Thymus (tissue), 14 donors: Measurements from ENCODE around the gene PCDHAC2. TPM values are rescaled to one million over a fixed set of nuclear protein-coding genes. Genes with fewer than 3 reads are reported as not detected.

Source experiments
- DNase-seq, 9 donors: peaks; one replicate each; pipeline ENCODE4 v3.0.0-alpha.2; 2013; ENCODE audit warnings: low spot score in 9 of 9, low read depth in 6 of 9, missing footprints in 1 of 9
- H3K27ac ChIP-seq, 2 donors: one replicate each; pipeline ENCODE4 v1.5.1; 2013; ENCODE audit warnings: control low read depth in 1 of 2, low read depth in 1 of 2, low read length in 1 of 2, mild to moderate bottlenecking in 1 of 2, moderate library complexity in 1 of 2
- H3K27me3 ChIP-seq, 2 donors: one replicate each; pipeline ENCODE4 v1.5.1; 2013; ENCODE audit warnings: low read length in 1 of 2; ENCODE audit not compliant: control insufficient read depth in 2 of 2, insufficient read depth in 1 of 2
- H3K36me3 ChIP-seq, 2 donors: one replicate each; pipeline ENCODE4 v1.5.1; 2013; ENCODE audit warnings: low read length in 1 of 2, mild to moderate bottlenecking in 1 of 2, moderate library complexity in 1 of 2; ENCODE audit not compliant: control insufficient read depth in 2 of 2, insufficient read depth in 2 of 2
- H3K4me1 ChIP-seq, 2 donors: one replicate each; pipeline ENCODE4 v1.5.1; 2013; ENCODE audit warnings: low read length in 2 of 2; ENCODE audit not compliant: control insufficient read depth in 2 of 2, insufficient read depth in 2 of 2
- H3K4me3 ChIP-seq, 2 donors: one replicate each; pipeline ENCODE4 v1.5.1; 2013; ENCODE audit warnings: low read length in 2 of 2, control low read depth in 1 of 2, mild to moderate bottlenecking in 1 of 2
- H3K9me3 ChIP-seq, 2 donors: one replicate each; pipeline ENCODE4 v1.5.1; 2013; ENCODE audit warnings: low read length in 1 of 2, mild to moderate bottlenecking in 1 of 2; ENCODE audit not compliant: control insufficient read depth in 2 of 2, insufficient read depth in 1 of 2
- WGBS: extraction: QIAGEN DNeasy Blood & Tissue Kit; methylation state at CpG from one replicate; pipeline ENCODE4 v1.1.7; 2013; 5-methylcytosine and 5-hydroxymethylcytosine counted together
- long read RNA-seq, 10 donors: transcript quantifications; one replicate each; lab custom pipeline, GENCODE V29; 2026
- polyA plus RNA-seq: library from polyadenylated mRNA; stranded (reverse); fragments of 200-250 nt; gene quantifications from one replicate; pipeline ENCODE4 v1.2.3, GENCODE V29; 2013
- total RNA-seq: library from RNA; stranded (reverse); fragments of 120-200 nt; gene quantifications from one replicate; pipeline ENCODE4 v1.2.4, GENCODE V29; 2013
- donor health status: healthy.

PCDHAC2 gene
- total RNA-seq (0.38 TPM), polyA plus RNA-seq (0.02 TPM)
- long read RNA-seq, donor 1, result 0 reads
- long read RNA-seq, donor 2, result 0 reads
- long read RNA-seq, donor 3, result 0 reads
- long read RNA-seq, donor 4, result 0 reads
- long read RNA-seq, donor 5, result 0 reads
- long read RNA-seq, donor 6, partial matches to known transcripts, result 0 of 1 reads
- long read RNA-seq, donor 6, other reads (novel, unspliced or antisense), result 0 of 1 reads
- long read RNA-seq, donor 7, partial matches to known transcripts, result 0 of 1 reads
- long read RNA-seq, donor 7, other reads (novel, unspliced or antisense), result 0 of 1 reads
- long read RNA-seq, donor 8, partial matches to known transcripts, result 0 of 1 reads
- long read RNA-seq, donor 8, other reads (novel, unspliced or antisense), result 0 of 1 reads
- long read RNA-seq, donor 9, result 0 reads
- long read RNA-seq, donor 10, result 0 reads

- Histone ChIP-seq H3K36me3 (no peaks in the 10 kb centered on the region), H3K27ac (no peak within 1 kb of the TSS), H3K9me3 (no peaks in the 10 kb centered on the region), H3K4me1 (no peaks in the 10 kb centered on the region), H3K27me3 (peaks cover 21 to 40% of the 10 kb centered on the region in 2 donors), H3K4me3 (no peak within 1 kb of the TSS)
- DNase-seq, result no peak
- 5% methylated on average over 80 of the region's 80 CpGs for WGBS
These were observed at the start of gene PCDHAC2 for GRCh38 chr5:140966293-140967225. Gene PCDHAC2 (plus strand): TSS chr5:140966476. CDS start chr5:140966767, 291 bp downstream.

- Histone ChIP-seq H3K27me3 (peaks cover 23 to 35% of the 10 kb centered on the region in 2 donors), H3K4me3 (no peak overlapping the region), H3K27ac (no peak overlapping the region), H3K9me3 (peaks cover 0 to 2% of the 10 kb centered on the region in 2 donors), H3K4me1 (peaks cover 0 to 4% of the 10 kb centered on the region in 2 donors), H3K36me3 (no peaks in the 10 kb centered on the region)
- DNase-seq, result no peak
- 61% methylated on average over 4 of the region's 4 CpGs for WGBS
These were observed 42.7 kb upstream of the PCDHAC2 start for GRCh38 chr5:140923601-140924000.

- no peak for DNase-seq
- Histone ChIP-seq H3K27me3 (peaks cover 23 to 36% of the 10 kb centered on the region in 2 donors), H3K27ac (no peak within 1 kb of the TSS), H3K36me3 (no peaks in the 10 kb centered on the region), H3K9me3 (peaks cover 0 to 2% of the 10 kb centered on the region in 2 donors), H3K4me1 (peaks cover 0 to 4% of the 10 kb centered on the region in 2 donors), H3K4me3 (no peak within 1 kb of the TSS)
- WGBS, result 7% methylated on average over 41 of the region's 41 CpGs
These were observed 40.4 kb upstream of the PCDHAC2 start, which contains the start of gene PCDHAC1 for GRCh38 chr5:140925806-140926442. Gene PCDHAC1 (plus strand): TSS chr5:140926299. CDS start chr5:140926893, 594 bp downstream.

- Histone ChIP-seq H3K27ac (no peak overlapping the region), H3K4me1 (peaks cover 0 to 4% of the 10 kb centered on the region in 2 donors), H3K4me3 (no peak overlapping the region), H3K9me3 (peaks cover 0 to 2% of the 10 kb centered on the region in 2 donors), H3K36me3 (no peaks in the 10 kb centered on the region), H3K27me3 (peaks cover 23 to 36% of the 10 kb centered on the region in 2 donors)
- WGBS, result 5% methylated on average over 74 of the region's 74 CpGs
- DNase-seq, result peak in 3 of 9 donors; percentile 2 to 17 (median 6)
These were observed 39.6 kb upstream of the PCDHAC2 start for GRCh38 chr5:140926443-140927227.

GRCh38 chr5:140927228-140927573 is 39.1 kb upstream of the PCDHAC2 start:
- no peak overlapping the region for H3K27ac ChIP-seq
- DNase-seq, result no peak
- WGBS, result 16% methylated on average over 26 of the region's 26 CpGs
- peaks cover 23 to 36% of the 10 kb centered on the region in 2 donors for H3K27me3 ChIP-seq
- H3K4me3 ChIP-seq, result no peak overlapping the region
- H3K9me3 ChIP-seq, result peaks cover 0 to 2% of the 10 kb centered on the region in 2 donors
- no peaks in the 10 kb centered on the region for H3K36me3 ChIP-seq
- peaks cover 0 to 4% of the 10 kb centered on the region in 2 donors for H3K4me1 ChIP-seq

- 91% methylated on average over 4 of the region's 4 CpGs for WGBS
- no peaks in the 10 kb centered on the region for H3K9me3 ChIP-seq
- DNase-seq, result no peak
- H3K27ac ChIP-seq, result no peak overlapping the region
- no peak overlapping the region for H3K4me3 ChIP-seq
- H3K27me3 ChIP-seq, result no peaks in the 10 kb centered on the region
- no peaks in the 10 kb centered on the region for H3K36me3 ChIP-seq
- H3K4me1 ChIP-seq, result no peaks in the 10 kb centered on the region
These were observed 31.2 kb upstream of the PCDHAC2 start for GRCh38 chr5:140934964-140935606.

- Histone ChIP-seq H3K9me3 (no peaks in the 10 kb centered on the region), H3K4me3 (no peak overlapping the region), H3K27ac (no peak overlapping the region), H3K36me3 (no peaks in the 10 kb centered on the region), H3K27me3 (no peaks in the 10 kb centered on the region), H3K4me1 (no peaks in the 10 kb centered on the region)
- no peak for DNase-seq
- WGBS, result 70% methylated on average over 2 of the region's 2 CpGs
These were observed 19.7 kb upstream of the PCDHAC2 start for GRCh38 chr5:140946578-140946977.

- Histone ChIP-seq H3K9me3 (no peaks in the 10 kb centered on the region), H3K27me3 (no peaks in the 10 kb centered on the region), H3K4me3 (no peak overlapping the region), H3K4me1 (no peaks in the 10 kb centered on the region), H3K36me3 (no peaks in the 10 kb centered on the region), H3K27ac (no peak overlapping the region)
- 81% methylated on average over 6 of the region's 6 CpGs for WGBS
- DNase-seq, result no peak
These were observed 14.6 kb upstream of the PCDHAC2 start for GRCh38 chr5:140951636-140952035.
